Lower leg skin (tissue), 4 donors: ENCODE data around the gene DENND1B. TPM values are rescaled to one million over a fixed set of nuclear protein-coding genes. Genes with fewer than 3 reads are reported as not detected.

Experiments
- DNase-seq, 2 donors: peaks; one replicate each; pipeline ENCODE4 v3.0.0-alpha.2; 2019; ENCODE audit warnings: low spot score in 2 of 2
- H3K4me3 ChIP-seq: fragments of 200-600 bp; sonication (generic); 2 replicates; pipeline ENCODE4 v1.5.1; 2017; ENCODE audit warnings: mild to moderate bottlenecking, low read depth; ENCODE audit not compliant: poor library complexity, severe bottlenecking
- CTCF ChIP-seq, 3 donors: fragments of 450-650 bp; IDR thresholded peaks; one replicate each; pipeline ENCODE4 v1.5.1; 2016; ENCODE audit warnings: antibody characterized with exemption in 3 of 3, mild to moderate bottlenecking in 3 of 3, moderate library complexity in 2 of 3
- POLR2A ChIP-seq, 2 donors: fragments of 450-650 bp; IDR thresholded peaks; one replicate each; pipeline ENCODE4 v1.6.1; 2016 to 2017; ENCODE audit warnings: antibody characterized with exemption in 2 of 2, mild to moderate bottlenecking in 1 of 2, moderate library complexity in 1 of 2
- WGBS, 2 donors: methylation state at CpG; one replicate each; pipeline ENCODE4 v1.1.5; 2018; 5-methylcytosine and 5-hydroxymethylcytosine counted together
- intact Hi-C: fragments of 100-400 bp; cut with DNase I; formaldehyde crosslinking; loops from one replicate; pipeline ENCODE4 v1.15.0; 2023; ENCODE audit warnings: low total_unique reads
- total RNA-seq, 4 donors: library from RNA; depleted of rRNA; stranded (reverse); fragments of >200 nt; gene quantifications; one replicate each; pipeline ENCODE4 v1.1.0, GENCODE V29; 2016

The DENND1B gene
- total RNA-seq, 4 donors from 2014 or later, result 5.5 to 12.4 (median 7.2) TPM

GRCh38 chr1:197686231-197686630, 89.0 kb downstream of the DENND1B start:
- DNase-seq, result no peak
- WGBS, 2 donors, result 88 to 95% methylated on average over 2 of the region's 2 CpGs

GRCh38 chr1:197685785-197686184, 89.5 kb downstream of the DENND1B start:
- WGBS, 2 donors, result 18 to 31% methylated on average over 1 of the region's 1 CpG
- intact Hi-C loops, result no loop called here
- no peak for TF ChIP-seq CTCF (IDR thresholded peaks at IDR 0.05)
- no peak for TF ChIP-seq POLR2A (IDR thresholded peaks at IDR 0.05)
- no peak overlapping the region for H3K4me3 ChIP-seq
- no peak for DNase-seq

More at GRCh38 chr1:197686231-197686630, 89.0 kb downstream of the DENND1B start:
- no peak for TF ChIP-seq POLR2A (IDR thresholded peaks at IDR 0.05)
- TF ChIP-seq CTCF (IDR thresholded peaks at IDR 0.05), result no peak
- H3K4me3 ChIP-seq, result no peak overlapping the region
- intact Hi-C loops, result no loop called here

DNA sequence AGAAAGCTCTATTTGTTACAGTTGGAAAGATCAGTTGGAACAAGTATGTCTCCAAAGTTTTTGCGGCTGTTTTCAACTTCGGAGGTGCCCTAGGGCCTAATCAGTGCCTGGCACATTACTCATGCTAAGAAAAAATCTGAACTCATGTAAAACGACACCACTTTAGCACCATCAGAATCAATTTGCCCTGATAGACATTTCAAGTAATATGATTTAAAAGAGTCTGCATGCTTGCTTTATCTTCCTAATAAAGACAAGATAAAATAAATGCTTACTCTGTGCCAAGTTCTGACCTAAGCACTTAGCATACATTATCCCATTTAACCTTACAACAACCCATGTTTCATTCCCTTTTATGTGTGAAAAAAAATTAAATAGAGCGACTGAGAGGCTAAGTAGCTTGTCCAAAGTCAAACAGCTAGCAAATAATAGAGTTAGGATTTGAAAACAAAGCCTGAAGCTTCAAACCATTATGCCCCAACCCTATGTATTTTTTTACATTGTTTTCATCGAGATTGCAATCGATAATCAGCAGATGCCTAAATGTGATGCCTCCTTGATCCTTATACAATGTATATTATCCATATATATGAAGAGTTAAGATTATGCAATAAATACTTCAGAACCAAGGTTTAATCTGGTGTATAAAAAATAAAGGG, 91.3 kb downstream of the DENND1B start:
- TF ChIP-seq CTCF (IDR thresholded peaks at IDR 0.05) (no peak), POLR2A (IDR thresholded peaks at IDR 0.05) (no peak)
- no peak for DNase-seq
- WGBS, 2 donors, result 56 to 58% methylated on average over 6 of the region's 6 CpGs
- no peak overlapping the region for H3K4me3 ChIP-seq
- intact Hi-C loops, result no loop called here

- DNase-seq, result no peak
- TF ChIP-seq POLR2A (IDR thresholded peaks at IDR 0.05), result no peak
- intact Hi-C loops, result no loop called here
- no peak overlapping the region for H3K4me3 ChIP-seq
- 83 to 87% methylated on average over 3 of the region's 3 CpGs for WGBS, 2 donors
Observed at GRCh38 chr1:197683280-197683679, 92.0 kb downstream of the DENND1B start.

- DNase-seq, result no peak
- 95% methylated on average over 1 of the region's 1 CpG for WGBS, 2 donors
- no peak overlapping the region for H3K4me3 ChIP-seq
- TF ChIP-seq POLR2A (IDR thresholded peaks at IDR 0.05) (no peak), CTCF (IDR thresholded peaks at IDR 0.05) (no peak)
- intact Hi-C loops, result no loop called here
Observed at GRCh38 chr1:197680311-197680710, 95.0 kb downstream of the DENND1B start.

DNA sequence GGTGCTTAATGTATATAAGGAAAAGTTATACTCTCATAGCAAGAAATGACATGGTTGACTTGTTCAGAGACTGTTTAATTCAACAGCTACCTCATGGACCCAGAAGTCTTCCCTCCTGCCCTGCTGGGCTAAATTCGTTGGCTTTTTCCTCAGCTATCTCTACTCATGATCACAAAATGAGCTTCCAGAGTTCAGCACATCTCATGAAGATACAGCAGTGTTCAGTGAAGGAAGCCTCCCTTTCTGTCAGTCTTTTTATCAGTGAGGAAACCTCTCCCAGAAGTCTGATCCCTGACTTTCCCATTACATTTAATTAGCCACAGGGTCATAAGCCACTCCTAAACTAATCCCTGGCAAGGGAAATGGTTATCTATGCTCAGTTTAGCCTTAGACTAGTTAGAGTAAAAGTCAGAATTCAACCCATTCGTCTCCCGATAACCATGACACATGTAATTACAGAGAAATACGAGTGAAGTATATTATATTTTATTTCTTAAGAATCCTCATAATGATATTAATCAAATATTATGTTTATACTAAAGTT, 97.5 kb downstream of the DENND1B start:
- intact Hi-C loops, result no loop called here
- H3K4me3 ChIP-seq, result no peak overlapping the region
- WGBS, 2 donors, result 84 to 92% methylated on average over 4 of the region's 4 CpGs
- no peak for DNase-seq
- TF ChIP-seq CTCF (IDR thresholded peaks at IDR 0.05) (no peak), POLR2A (IDR thresholded peaks at IDR 0.05) (no peak)
